ENCODE results near the gene PLCD3. TPM values are rescaled to one million over a fixed set of nuclear protein-coding genes. Genes with fewer than 3 reads are reported as not detected.

The PLCD3 gene
- total and polyA plus RNA-seq, 2 of the 13 experiments (the other 11 are each of a cell fraction or from before 2014, with no cell fraction given) = 11.3 to 39.1 TPM

DNA sequence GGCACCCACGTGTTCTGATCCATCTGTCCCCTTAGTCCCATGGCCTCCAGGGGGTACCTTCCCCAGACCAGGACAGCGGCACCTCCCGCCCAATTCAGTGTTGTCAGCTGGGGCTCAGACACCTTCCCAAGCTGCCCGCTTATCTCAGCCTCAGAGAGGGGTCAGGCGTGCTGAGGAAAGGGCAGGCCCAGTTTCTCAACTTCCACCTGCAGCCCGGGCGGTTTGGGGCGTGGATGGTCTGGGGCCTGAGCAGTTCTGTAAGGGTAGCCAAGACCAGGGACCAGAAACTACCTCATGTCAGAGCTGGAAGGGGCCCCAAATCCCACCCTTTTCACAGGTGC, 5.1 kb downstream of the PLCD3 start (continued):
- peak; percentile 16 for TF ChIP-seq PTBP1 (IDR thresholded peaks at IDR 0.05; ENCODE audit: low read depth, low read length, poor library complexity, severe bottlenecking)
- TF ChIP-seq, protein P1, sequence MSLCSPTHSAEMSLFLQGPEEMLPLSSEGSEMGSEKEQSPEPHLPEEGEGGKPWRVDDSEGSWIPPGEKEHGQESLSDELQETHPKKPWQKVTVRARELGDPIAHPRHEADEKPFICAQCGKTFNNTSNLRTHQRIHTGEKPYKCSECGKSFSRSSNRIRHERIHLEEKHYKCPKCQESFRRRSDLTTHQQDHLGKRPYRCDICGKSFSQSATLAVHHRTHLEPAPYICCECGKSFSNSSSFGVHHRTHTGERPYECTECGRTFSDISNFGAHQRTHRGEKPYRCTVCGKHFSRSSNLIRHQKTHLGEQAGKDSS (CRISPR knock-in tag; IDR thresholded peaks at IDR 0.05; ENCODE audit: borderline replicate concordance, low read depth) = no peak
- TF ChIP-seq SP2 (CRISPR knock-in tag; IDR thresholded peaks at IDR 0.05) = 0 out of 2 replicates have a peak, but pooled peaks have one; percentile 44
- no peak for TF ChIP-seq NR2F1 (CRISPR knock-in tag; IDR thresholded peaks at IDR 0.05)
- no peak for TF ChIP-seq NFYB (CRISPR knock-in tag; IDR thresholded peaks at IDR 0.05)
- TF ChIP-seq ATF7 (IDR thresholded peaks at IDR 0.05) = no peak
- TF ChIP-seq ATF7 (CRISPR knock-in tag; IDR thresholded peaks at IDR 0.05) = 0 out of 2 replicates have a peak, but pooled peaks have one; percentile 47
- no peak for TF ChIP-seq MEF2D (CRISPR knock-in tag; IDR thresholded peaks at IDR 0.05)
- TF ChIP-seq, protein P2, sequence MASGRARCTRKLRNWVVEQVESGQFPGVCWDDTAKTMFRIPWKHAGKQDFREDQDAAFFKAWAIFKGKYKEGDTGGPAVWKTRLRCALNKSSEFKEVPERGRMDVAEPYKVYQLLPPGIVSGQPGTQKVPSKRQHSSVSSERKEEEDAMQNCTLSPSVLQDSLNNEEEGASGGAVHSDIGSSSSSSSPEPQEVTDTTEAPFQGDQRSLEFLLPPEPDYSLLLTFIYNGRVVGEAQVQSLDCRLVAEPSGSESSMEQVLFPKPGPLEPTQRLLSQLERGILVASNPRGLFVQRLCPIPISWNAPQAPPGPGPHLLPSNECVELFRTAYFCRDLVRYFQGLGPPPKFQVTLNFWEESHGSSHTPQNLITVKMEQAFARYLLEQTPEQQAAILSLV (CRISPR knock-in tag; IDR thresholded peaks at IDR 0.05; ENCODE audit: borderline replicate concordance) = 0 out of 2 replicates have a peak, but pooled peaks have one; percentile 46
- no peak for TF ChIP-seq YEATS4 (CRISPR knock-in tag; IDR thresholded peaks at IDR 0.05; ENCODE audit: borderline replicate concordance)
- TF ChIP-seq ZBTB38 (CRISPR knock-in tag; IDR thresholded peaks at IDR 0.05) = peak; percentile 24; the same call in 1 of the 2 replicates
- TF ChIP-seq, protein P3, sequence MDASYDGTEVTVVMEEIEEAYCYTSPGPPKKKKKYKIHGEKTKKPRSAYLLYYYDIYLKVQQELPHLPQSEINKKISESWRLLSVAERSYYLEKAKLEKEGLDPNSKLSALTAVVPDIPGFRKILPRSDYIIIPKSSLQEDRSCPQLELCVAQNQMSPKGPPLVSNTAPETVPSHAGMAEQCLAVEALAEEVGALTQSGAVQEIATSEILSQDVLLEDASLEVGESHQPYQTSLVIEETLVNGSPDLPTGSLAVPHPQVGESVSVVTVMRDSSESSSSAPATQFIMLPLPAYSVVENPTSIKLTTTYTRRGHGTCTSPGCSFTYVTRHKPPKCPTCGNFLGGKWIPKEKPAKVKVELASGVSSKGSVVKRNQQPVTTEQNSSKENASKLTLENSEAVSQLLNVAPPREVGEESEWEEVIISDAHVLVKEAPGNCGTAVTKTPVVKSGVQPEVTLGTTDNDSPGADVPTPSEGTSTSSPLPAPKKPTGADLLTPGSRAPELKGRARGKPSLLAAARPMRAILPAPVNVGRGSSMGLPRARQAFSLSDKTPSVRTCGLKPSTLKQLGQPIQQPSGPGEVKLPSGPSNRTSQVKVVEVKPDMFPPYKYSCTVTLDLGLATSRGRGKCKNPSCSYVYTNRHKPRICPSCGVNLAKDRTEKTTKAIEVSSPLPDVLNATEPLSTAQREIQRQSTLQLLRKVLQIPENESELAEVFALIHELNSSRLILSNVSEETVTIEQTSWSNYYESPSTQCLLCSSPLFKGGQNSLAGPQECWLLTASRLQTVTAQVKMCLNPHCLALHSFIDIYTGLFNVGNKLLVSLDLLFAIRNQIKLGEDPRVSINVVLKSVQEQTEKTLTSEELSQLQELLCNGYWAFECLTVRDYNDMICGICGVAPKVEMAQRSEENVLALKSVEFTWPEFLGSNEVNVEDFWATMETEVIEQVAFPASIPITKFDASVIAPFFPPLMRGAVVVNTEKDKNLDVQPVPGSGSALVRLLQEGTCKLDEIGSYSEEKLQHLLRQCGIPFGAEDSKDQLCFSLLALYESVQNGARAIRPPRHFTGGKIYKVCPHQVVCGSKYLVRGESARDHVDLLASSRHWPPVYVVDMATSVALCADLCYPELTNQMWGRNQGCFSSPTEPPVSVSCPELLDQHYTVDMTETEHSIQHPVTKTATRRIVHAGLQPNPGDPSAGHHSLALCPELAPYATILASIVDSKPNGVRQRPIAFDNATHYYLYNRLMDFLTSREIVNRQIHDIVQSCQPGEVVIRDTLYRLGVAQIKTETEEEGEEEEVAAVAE (CRISPR knock-in tag; IDR thresholded peaks at IDR 0.05; ENCODE audit: borderline replicate concordance) = no peak
